HG03139 (cell line): ENCODE measurements around the gene PDX1.

Experiments used
- ATAC-seq: cut with Tn5 transposase; IDR thresholded peaks from one replicate; pipeline ENCODE4 v1.9.1; 2021; ENCODE audit not compliant: unreplicated experiment

Gene PDX1

GRCh38 chr13:27969082-27969865 lies 49.5 kb downstream of the PDX1 start, which contains the start of gene CDX2:
Gene CDX2 (minus strand): TSS chr13:27969315. CDS start chr13:27969006, 309 bp downstream.
- no peak for ATAC-seq

GRCh38 chr13:27969866-27970229 lies 50.0 kb downstream of the PDX1 start:
- ATAC-seq = no peak

GRCh38 chr13:27970382-27971235 lies 50.8 kb downstream of the PDX1 start:
- no peak for ATAC-seq

- no peak for ATAC-seq
Observed at GRCh38 chr13:27971236-27971645, 51.4 kb downstream of the PDX1 start.

GRCh38 chr13:27971776-27972477 lies 52.1 kb downstream of the PDX1 start:
- ATAC-seq = no peak

GRCh38 chr13:27972478-27972820 lies 52.6 kb downstream of the PDX1 start:
- ATAC-seq = no peak

GRCh38 chr13:27973291-27973690 lies 53.5 kb downstream of the PDX1 start:
- ATAC-seq = no peak

GRCh38 chr13:27973961-27974662 lies 54.3 kb downstream of the PDX1 start:
- no peak for ATAC-seq
